GM12874 (cell line): Measurements from ENCODE around the gene STX11.

Experiments
- TF ChIP-seq, protein P1 (sequence below): IDR thresholded peaks from 2 replicates; pipeline ENCODE4 v1.5.1; 2011; ENCODE audit warnings: low read depth, mild to moderate bottlenecking, control low read depth, low read length, moderate library complexity; ENCODE audit not compliant: insufficient read depth

Gene STX11

DNA sequence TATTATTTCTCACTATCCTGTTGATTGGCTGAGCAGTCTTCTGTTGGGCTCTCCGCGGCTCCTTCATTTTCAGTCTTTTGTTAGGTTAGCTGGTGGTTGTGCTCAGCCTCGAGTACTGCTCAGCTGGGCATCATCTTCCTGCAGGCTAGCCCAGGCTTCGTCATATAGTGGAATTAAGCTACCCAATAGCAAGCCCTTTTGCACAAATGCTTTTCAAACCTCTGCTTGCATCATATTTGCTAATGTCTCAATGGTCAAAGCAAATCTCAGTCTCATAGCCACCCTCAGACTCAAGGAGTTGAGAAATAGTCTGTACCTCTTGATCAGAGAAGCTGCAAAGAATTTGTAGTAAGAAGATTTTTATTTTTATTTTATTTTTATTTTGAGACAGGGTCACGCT lies 23.7 kb downstream of the STX11 start:
- TF ChIP-seq, protein P1, sequence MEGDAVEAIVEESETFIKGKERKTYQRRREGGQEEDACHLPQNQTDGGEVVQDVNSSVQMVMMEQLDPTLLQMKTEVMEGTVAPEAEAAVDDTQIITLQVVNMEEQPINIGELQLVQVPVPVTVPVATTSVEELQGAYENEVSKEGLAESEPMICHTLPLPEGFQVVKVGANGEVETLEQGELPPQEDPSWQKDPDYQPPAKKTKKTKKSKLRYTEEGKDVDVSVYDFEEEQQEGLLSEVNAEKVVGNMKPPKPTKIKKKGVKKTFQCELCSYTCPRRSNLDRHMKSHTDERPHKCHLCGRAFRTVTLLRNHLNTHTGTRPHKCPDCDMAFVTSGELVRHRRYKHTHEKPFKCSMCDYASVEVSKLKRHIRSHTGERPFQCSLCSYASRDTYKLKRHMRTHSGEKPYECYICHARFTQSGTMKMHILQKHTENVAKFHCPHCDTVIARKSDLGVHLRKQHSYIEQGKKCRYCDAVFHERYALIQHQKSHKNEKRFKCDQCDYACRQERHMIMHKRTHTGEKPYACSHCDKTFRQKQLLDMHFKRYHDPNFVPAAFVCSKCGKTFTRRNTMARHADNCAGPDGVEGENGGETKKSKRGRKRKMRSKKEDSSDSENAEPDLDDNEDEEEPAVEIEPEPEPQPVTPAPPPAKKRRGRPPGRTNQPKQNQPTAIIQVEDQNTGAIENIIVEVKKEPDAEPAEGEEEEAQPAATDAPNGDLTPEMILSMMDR: no peak

DNA sequence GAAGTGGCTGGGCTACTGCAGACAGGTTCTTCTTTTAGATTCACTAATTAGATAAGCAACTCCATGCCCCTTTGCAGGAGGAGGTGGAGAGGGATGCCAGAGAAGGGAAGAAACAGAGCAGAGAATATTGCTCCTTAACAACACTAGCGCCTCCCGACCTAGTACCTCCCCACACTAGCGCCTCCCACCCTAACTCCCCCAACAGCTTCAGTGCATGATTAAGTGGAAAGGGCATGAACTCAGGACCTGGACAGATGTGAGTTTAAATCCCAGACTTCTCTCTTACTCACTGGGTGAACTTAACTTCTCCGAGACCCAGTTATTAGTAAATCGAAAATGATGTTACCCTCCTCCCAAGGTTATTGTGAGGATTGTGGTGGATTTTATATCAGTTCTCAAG lies 25.7 kb downstream of the STX11 start:
- TF ChIP-seq, protein P1: no peak

DNA sequence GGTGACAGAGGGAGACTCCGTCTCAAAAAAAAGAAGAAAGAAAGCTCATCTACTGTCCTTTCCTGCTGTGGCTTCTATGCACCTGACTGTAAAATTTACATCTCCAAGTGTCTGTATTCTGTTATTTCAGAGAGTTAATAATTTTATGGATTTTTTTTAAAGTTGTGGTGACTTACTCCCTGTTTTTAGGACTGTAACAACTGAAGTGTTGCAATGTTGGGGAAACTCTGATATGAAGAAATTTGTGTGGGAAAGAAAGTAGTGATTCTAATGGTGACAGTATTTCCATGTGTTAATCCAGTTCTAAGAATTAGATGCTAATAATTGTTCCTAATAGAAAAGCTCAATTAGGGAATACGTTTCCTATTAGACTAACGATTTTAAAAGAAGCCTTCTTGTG lies 27.4 kb downstream of the STX11 start:
- TF ChIP-seq, protein P1: no peak

DNA sequence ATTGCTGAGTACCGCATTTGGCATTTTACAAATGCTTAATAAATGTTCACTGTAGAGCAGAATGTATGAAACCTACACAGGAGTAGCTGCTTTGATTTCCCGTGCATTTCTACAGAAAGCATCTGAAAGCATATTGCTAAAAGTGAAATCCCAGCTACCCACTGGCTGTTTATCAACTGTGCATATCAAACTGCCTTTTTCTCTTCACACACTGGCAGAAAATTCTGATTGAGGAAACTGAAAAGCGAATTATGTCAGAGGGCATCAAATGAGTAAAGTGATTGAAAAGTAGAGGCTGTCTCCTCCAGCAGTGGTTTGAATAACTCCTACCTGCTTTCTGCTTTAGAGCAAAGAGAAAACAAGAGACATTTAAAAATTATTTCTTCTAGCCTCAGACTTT lies 28.0 kb downstream of the STX11 start:
- TF ChIP-seq, protein P1: no peak

DNA sequence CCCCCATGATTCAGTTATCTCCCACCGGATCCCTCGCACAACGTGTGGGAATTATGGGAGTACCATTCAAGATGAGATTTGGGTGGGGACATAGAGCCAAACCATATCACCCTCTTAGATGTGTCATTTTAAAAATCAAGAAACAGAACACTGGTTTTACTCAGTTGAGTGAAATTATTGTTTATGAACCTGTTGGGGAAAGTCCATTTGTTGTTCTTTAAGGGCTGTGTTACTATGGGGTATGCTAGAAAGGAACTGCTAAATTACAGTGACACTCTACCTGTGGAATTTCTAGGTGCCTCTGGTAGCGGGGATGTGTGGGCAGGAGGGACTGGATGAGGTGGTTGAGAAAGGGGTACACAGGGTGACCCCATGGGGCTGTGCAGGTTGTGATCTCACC lies 28.9 kb downstream of the STX11 start:
- TF ChIP-seq, protein P1: no peak

DNA sequence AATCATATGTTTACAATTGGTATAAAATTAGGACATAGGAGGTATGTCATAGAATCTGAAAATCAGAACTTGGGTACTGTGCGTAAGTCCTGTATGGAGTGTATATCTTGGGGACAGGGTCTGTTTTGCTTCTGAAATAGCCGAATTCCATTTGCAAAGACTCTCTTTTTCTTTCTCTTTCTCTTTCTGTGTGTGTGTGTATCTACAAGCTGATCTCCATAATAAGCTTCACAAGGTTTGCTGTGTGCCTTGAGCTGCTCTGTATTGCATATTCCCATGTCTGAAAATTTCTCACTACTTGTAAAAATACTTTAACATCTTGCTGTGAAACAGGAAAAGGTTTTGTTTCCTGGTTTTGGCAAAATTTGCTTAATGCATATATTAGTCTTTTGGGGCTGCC lies 29.5 kb downstream of the STX11 start:
- TF ChIP-seq, protein P1: no peak

DNA sequence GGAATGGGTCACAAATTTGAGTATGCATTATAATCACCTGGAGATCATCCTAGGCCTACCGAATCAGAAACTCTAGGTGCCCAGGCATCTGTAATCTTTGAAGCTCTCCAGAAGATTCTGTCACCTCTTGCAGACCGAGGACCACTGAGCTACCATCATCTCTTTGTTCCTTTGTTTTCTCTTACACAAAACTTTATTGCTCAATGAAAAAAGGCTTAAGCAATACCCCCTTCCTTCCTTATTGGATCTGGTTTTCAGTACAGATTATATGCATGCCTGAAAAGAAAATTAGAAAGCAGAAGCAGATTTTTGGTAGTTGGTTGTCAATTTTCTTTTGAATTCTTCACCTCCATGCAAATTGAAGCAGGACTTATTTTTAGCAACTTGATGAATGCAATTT lies 31.3 kb downstream of the STX11 start:
- TF ChIP-seq, protein P1: no peak
